T1000 (cell line): ENCODE data around the gene IQSEC3.

Experiments
- DNase-seq: peaks from one replicate; lab custom pipeline; 2025; ENCODE audit warnings: mixed read lengths; lab: John Stamatoyannopoulos, UW

The IQSEC3 gene

DNA sequence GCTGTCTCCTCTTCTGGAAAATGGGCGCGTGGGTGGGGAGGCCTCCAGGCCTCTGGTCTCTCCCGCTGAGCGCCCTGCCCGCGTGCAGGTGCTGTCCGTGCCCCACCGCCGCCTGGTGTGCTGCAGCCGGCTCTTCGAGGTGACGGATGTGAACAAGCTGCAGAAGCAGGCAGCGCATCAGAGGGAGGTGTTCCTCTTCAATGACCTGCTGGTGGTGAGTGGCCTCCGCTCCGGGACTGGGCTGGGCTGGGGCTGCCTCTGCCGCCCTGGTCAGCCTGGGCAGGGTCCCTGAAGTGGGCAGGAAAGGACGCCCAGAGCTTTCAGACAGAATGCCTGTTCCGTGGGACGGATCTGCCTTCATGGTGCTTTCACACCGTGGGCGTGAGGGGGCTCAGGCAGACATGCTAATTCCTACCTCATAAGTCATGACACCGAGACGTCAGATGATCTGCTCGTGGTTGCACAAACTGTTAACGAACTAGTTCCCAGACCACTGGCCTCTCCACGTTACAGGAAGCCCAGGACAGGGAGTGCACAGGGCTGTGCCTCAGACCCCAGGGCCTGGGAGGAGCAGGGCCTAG lies 96.9 kb downstream of the IQSEC3 start:
- no peak for DNase-seq

DNA sequence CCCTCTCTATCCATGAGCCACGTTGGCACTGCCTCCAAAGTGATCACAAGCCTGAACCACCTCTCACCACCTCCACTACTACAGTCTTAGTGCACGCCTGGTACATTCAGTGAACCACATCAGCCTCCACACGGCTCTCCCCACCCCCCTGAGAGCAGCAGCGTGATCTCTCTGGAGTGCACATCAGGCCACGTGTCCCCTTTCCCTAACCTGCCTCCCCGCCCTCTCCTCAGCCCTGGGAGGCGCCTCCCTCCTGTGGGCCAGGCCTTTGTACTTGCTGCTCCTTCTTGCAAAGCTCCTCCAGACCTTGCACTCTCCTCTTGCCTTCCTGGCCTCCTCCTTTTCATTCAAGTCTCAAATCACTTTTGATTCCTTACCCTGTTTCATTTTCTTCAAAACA lies 97.6 kb downstream of the IQSEC3 start:
- no peak for DNase-seq

DNA sequence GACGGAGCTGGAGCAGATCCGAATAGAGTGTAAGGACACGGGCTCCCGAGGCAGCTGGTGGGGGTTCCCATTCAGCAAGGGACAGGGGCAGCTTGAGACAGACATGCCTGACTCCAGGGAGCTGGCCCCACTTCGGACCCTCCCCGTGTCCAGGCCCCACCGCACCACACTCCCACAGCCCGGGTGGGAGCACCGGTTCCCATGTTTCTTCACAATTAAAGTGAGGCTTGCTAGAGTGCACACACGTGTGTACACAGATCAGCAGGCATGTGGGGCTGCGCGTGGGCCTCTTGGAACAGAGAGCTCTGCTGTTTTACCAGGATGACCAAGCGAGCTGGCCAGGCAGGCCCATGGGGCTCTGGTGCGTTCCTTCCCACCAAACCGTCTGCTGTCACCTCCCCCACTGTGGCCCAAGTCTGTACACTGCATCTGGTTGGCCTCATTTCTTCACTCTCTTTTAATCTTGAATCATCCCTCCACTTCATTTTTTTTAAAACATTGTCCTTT lies 99.3 kb downstream of the IQSEC3 start:
- DNase-seq, result no peak

DNA sequence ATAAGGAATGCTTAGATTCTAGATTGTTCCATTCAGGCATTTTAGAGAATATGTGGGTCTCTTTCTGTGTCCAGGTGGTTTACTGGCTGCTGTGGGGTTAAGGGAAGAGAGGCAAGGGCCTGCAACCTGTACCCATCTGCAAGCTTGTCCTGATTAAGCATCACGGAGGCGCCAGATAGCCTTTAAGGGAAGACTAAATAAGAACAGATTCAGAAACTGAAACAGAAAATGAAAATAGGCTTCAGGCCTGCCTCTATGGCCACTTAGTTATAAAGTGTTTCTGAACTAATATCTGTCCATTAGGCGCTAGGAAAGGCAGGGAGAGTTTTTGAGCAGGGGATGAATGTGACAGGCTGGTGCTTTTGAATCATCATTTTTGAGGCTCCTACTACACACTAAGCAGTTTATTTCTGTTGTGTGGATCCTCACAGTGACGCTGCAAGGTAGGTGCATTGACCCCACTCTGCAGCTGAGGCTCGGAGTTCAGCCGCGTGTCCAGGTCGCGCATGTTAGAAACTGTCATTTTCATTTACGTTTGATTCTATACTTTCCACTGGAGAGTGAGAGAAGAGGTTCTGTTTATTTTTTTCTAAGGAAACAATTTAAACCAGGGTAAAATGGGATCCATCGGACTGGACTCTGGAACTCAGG lies 100.0 kb downstream of the IQSEC3 start:
- no peak for DNase-seq

DNA sequence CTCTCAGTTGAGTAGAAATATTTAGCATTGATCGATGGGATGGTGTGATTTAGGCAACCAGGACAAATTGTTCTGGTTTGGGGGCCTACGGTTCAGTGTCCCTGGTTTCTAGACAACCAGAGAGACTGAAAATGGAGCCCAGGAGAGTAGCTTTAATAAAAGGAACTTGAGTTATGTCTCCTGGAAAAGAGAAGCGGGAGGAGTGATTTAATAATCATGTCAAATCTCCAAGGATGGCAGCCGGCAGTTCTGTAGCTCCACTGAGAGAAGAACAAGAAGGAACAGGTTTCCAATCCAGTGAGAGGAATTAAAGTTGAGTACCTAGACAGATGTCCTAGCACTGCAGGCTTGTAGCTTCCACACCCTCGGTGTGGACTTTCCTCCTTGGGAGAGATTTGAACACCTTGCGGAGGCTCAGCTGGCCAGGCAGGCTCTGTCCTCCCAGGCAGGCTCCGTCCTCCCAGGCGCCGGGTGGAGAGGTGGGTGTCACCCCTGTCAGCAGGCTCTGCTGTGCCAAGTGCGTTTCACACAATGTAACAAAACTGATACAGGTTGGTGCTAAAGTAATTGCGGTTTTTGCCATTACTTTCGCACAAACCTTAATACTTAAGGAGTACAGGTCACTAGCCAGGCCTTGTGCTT lies 101.5 kb downstream of the IQSEC3 start:
- no peak for DNase-seq

DNA sequence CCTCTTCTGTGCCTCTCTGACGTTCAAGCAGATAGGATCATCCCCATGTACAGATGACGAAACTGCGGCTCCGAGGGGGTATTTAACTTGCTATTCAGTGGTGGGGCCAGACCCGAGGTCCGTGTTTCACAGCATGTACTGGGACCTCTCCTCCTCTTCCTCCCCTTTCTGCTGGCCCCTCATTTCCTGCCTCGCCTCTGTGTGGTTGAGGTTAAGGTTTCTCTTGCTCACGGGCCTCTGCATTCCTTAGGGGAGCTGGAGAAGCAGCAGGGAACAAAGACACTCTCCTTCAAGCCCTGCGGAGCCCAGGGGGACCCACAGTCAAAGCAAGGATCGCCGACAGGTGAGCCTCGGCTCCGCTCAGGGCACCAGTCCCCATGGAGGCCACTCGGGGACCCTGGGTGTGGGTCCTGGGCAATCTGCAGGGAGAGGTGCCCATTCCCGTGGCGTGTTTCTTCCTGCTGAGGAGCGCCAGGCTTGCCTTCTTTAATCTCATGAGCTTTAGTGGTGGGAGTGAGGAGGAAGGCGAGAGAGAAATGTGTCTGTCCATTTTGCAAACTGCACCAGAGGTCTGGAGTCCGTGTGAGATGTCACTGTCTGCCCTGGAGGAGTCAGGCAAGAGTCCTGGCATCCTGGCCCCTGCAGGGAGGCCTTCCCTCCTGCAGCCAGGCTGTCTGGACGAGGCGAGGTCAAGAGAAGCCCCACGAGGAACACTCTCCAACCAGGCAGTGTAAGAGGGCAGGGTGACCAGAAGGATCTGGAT lies 102.4 kb downstream of the IQSEC3 start:
- DNase-seq, result no peak

DNA sequence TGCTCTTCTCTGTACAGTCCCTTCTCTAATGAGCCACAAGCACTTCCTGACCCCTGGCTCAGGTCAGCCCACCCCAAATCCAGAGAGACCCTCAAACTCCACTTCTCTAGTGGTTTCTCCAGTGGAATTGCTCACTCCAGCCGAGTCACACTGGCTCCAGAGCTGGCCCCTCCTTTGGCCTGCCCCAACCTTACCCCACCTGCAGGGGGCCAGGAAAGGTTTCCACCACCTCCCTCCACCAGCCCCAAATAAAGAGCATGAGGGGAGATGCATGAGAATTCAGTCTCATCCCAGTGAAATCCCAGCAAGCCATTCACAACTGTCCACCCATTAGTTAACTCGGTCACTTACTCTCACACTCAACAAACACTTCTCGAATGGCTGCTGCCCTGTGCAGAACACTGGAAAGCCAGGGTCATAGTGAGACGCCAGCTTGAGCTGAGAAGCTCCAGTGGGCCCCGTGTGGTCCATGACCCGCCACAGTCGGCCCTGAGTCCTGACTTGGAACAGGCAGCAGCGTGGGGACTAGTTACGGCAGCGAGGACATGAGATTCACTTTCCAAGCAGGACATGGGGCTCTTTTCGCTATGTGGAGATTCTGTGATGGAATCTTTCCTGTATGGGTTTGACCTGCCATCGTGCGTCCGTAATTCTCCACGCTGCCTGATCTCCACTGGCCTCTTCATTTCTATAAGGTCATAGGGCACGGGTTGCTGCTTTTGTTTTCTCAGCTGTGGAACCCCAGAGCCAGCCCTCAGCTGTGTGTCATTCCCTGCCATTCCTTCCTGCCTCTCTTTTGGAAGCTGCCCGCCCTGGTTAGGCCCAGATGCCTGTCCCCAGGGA lies 103.2 kb downstream of the IQSEC3 start:
- DNase-seq, result no peak

DNA sequence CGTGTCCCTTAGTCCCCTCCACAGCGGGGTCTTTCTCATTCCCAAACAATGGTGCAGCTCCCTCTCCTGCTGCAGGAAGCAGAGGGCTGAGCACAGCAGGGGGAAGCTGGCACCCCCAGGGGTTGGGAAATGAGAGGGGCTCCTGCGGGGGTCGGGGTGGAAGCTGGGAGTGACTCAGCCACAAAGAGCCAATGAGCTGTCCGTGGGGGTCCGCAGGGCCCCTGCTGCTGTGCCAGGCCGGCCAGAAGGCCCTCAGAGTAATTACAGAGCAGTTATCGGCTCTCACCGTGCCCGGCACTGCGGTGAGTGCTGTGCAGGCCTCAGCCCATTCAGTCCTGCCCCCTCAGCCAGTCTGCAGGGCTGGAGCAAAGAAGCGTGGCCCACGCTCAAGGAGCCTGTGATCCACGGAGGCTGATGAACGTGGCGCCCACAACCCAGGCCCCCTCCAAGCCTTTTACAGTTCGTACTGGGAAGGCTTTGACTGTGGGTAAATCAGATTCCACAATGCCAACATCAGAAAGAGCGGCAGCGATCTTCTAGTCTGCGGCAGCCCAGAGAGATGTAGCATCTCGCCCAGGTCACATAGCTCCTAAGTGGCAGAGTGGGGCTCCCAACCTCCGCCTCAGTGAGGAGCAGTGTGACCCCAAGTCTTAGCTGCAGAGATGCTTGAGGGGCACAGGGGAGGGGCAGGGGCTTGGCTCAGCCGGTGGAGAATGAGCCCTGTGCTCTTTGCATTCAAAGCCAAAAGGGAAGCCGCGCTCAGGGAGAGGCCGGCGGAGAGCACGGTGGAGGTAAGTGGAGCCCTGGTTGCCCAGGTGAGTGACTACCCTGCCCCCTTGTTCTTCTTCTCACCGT lies 104.0 kb downstream of the IQSEC3 start:
- DNase-seq, result no peak

DNA sequence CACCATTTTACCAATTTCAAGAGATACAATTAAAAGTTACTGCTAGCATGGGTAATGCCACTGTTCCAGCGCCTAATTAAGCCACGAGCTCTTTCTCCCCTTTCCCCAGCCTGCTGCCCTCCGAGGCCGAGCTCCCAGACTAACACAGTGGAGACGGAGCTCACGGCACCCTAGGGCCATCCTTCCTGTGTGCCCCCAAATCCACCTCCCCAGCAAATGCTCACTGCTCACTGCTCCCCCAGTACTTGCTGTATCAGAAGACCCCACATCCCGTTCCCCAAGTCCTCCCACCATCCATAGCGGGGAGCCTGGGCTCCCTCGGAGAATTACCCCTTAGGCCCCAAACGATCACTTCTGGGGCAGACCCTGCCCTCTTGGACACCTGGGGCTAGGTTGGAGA lies 104.7 kb downstream of the IQSEC3 start:
- no peak for DNase-seq

DNA sequence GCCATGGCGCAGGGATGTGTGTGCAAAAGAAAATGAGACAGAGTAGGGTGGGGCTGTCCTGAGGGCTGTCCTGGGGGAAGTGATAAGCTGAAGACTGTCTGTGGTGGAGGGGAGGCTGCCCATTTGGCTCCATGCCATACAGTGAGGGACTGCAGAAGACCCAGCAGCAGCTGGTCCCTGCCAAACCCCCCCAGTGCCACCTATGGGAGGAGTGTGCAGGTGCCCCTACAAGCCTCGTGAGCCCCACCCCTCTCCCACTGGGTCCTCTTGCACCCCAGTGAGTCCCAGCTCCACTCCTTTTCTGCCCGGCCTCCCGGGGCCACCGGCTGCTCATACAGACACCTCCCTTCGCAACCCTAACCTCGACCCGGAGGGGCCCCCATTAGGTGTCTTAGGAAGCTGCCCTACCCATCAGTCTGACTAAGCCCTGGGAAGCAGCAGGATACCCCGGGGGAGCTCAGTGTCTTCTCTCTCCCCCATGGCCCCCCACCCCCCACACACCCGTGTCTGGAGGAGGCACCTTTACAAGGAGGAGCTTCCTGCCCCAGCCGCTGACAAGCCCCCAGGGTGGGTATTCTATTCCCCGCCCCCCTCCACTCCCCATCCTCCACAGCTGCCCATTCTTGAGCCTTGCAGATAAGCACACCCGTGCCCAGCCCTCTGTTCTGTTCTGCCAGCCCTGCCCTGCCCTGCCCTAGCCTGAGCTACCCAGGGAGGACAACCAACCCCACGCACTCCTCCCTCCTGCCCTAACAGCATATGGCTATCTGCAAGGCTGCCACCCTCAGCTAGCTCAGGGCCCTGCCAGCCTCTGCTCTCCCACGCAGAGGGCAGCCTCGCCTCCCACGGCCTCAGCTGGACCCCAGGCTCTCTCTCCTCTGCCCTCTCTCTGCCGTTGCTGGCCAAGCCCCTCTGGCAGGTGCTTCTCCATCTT lies 105.4 kb downstream of the IQSEC3 start:
- DNase-seq, result no peak

DNA sequence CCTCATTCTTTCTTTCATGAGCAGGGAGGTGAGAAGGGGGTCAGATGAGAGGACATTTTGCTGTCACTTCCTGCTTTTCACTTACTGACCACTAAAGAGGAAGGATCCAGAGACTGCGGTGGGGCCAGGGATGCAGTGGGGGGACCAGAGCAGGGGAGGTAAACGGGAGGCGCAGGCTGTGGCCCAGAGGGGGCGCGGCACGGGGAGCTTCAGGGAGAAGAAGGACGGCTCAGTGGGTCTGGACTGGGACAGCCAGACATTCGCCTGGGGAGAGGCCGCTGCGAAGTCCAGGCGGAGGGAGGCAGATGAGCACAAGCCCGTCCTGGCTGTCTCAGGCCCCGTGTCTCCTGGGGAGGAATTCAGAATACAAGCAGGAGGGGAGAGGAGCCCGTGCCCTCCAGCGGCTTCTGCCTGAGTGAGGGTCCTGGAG lies 106.2 kb downstream of the IQSEC3 start:
- DNase-seq, result no peak

DNA sequence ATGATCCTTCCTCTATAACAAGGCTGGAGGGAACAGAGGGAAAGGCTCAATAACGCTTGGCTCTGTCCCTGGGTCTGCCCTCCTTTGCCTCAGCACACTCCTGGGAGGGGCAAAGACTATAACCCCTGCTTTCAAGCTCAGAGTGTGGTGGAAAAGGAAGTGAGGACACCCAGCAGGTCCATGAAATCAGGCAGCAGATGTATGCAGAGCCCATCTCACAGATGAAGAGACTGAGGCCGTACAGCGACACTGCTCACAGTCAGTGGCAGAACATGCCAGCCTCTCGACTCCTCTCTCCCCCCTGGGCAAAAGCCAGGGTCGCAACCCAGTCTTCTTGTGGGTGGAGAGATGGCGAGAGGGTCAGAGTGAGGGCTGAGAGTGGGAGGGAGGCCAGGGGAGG lies 107.6 kb downstream of the IQSEC3 start:
- DNase-seq, result no peak

DNA sequence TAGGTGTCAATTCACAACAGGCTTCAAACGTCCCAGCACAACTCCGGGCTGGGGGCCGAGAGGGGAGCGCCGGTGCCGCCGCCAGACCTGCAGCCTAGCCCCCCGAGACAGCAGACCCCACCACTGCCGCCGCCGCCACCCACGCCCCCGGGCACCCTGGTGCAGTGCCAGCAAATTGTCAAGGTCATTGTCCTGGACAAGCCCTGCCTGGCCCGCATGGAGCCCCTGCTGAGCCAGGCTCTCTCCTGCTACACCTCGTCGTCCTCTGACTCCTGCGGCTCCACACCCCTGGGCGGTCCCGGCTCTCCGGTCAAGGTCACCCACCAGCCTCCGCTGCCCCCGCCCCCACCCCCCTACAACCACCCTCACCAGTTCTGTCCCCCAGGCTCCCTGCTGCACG lies 108.0 kb downstream of the IQSEC3 start:
- DNase-seq, result no peak

DNA sequence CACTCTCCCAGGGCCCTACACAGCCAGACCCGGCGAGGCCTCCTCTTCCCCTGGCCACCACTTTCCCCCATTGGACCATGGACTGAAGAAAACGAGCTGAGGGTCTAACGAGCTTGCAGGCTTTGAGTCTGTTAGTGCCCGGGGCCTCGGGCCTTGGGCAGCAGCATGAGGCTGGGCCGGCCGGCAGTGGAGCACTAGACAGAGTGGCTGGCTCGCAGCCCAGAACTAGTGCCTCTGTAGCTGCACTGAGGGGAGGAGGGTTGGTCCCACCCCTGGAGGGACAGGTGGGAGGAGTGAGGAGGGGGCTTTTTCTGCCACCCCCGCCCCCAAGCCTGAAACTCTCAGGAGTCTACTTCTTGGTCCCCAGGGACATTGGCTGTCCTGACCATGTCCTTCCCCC lies 108.7 kb downstream of the IQSEC3 start:
- no peak for DNase-seq

DNA sequence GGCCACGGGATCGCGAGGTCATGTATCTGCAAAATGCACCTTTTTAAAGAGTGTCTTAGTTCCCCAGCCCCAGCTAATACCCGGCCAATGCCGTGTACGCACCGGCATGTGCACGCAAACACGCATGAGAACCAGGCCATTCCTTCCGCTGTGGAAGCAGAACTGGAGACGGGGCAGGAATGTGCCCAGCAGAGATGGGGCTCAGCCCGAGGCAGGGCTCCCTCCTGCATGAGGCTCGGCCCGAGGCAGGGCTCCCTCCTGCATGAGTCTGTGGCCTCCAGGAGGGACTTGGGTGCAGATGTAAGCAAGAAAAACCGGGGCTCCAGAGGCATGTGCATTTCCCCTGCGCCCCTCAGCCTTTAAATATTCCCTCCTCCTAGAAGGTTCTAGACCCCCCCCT lies 109.2 kb downstream of the IQSEC3 start:
- DNase-seq, result no peak

DNA sequence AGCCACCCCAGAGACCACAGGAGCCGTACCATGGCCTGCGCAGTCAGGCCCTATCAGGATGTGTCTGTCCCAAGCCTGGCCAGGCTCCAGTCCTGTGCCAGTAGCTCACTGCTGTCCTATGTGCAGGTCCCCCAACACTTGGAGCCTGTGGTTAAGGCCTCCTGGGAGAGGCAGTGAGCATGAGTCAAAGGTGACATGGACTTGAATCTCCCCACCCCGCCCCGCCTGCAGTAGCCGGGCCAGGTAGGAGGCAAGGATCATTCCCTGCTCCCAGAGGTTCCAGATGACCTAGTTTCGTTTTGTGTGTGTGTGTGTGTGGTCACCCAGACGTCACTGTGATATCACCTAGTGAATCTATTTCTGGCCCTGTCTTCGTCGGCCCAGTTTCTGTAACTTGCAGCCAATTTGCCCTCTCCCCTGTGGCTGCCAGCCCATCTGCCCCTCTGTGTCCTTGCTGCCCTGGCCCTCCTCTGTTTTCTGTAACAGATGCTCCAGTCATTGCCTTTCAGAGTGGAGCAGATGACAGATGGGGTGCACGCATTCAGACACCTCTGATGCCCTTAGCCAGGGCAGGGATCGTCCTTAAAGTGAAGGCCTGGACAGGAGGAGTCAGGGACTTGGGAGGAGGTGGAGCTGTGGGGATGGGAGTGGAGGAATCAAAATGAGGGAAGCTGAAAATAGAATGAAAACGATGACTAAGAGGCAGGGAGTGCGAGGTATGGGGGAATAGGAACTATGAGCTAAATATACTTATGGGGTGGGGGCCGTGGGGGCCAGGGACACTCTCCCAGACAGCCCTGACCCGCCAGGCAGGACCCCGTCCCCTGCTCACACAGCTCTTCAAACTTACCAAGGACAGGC lies 110.0 kb downstream of the IQSEC3 start:
- DNase-seq, result no peak

DNA sequence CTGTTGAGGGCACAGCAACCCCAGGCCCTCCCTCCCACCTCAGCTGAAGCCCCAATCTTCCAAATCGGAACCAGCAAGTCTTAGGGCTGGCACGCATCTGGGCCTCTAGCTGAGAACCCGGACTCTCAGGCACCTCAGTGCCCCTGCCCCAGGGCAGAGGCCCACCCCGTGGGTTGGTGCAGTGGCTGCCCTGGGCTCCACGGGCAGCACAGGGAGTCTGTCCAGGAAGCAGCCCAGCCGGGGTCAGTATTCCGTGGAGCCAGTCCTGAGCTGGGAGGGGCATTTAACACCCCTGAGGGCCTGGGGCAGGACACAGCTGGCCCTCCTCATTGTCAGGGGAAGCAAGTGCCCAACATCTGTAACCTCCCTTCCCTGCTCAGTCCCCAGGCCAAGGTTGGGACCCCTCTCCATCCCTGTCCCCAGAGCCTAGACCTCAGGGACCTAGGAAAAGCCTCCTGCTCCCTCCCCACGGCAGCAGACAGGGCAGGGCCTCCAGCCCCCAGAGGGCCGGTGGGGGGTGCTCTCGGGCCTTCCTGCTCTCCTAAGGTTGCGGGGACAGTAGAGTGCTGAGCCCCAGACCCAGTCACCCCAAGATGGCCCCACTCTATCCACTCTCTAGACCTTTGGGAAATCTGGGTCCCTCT lies 110.9 kb downstream of the IQSEC3 start:
- no peak for DNase-seq
